ENCODE results near the gene NCAM1.

- TF ChIP-seq EZH2phosphoT487 (conservative IDR thresholded peaks at IDR 0.05; ENCODE audit: low read length): no peak
- TF ChIP-seq CTCF (IDR thresholded peaks at IDR 0.05; ENCODE audit: insufficient read depth, low read length, poor library complexity, severe bottlenecking): no peak
These were observed 312.5 kb downstream of the NCAM1 start for GRCh38 chr11:113273720-113274119.

Measured in SU-DHL-6 (cell line).